ENCODE measurements around the gene RNF13.

RNF13 gene

DNA sequence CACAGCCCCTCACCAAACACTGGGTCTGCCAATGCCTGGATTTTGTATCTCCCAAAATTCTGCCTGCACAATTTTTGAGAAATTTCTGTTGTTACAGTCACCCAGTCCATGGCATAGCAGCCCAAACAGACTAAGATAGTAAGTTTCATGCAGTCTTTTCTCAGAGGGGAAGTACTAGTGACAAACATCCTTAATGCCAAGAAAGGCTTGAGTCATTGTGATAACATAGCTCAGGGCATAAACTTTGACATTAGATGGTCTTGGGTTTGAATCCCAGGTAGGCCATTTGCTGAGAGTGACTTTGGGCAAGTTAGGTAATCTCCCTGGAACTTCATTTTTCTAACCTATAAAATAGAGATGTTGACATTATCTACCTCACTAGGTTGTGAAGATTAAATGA is 193.8 kb downstream of the RNF13 start:
- no peak for DNase-seq
